Measurements from ENCODE around the gene PRLR. TPM values are rescaled to one million over a fixed set of nuclear protein-coding genes. Genes with fewer than 3 reads are reported as not detected.

PRLR gene
- total and polyA plus RNA-seq, 2 experiments from 2014 or later, result 0.31 to 2.2 TPM

- TF ChIP-seq EZH2 (IDR thresholded peaks at IDR 0.05; ENCODE audit: low read depth, unreplicated experiment) (no peak), CREB1 (CRISPR knock-in tag; IDR thresholded peaks at IDR 0.05; ENCODE audit: low read depth) (no peak), POLR2AphosphoS5 (IDR thresholded peaks at IDR 0.05; ENCODE audit: low read depth) (no peak), REST (IDR thresholded peaks at IDR 0.05; ENCODE audit: unreplicated experiment) (no peak)
- H3F3A ChIP-seq (replicated peaks; ENCODE audit: low read depth), result no peaks in the 10 kb centered on the region
- ATAC-seq (no peak), DNase-seq (ENCODE audit: low spot score) (no peak)
- H3K4me2 ChIP-seq, result no peak overlapping the region
- no peaks in the 10 kb centered on the region for H4K20me1 ChIP-seq (replicated peaks; ENCODE audit: insufficient read depth)
- H3K27ac ChIP-seq (ENCODE audit: low read depth), result no peak overlapping the region
- no peak overlapping the region for H2AFZ ChIP-seq
- H3K9me3 Mint-ChIP-seq, result no peaks in the 10 kb centered on the region; the same call in 2 of the 3 replicates
- no peaks in the 10 kb centered on the region for H3K36me3 Mint-ChIP-seq (ENCODE audit: low read depth)
- peaks cover 8% of the 10 kb centered on the region for H3K4me1 Mint-ChIP-seq
- no peaks in the 10 kb centered on the region for H3K27me3 ChIP-seq (ENCODE audit: insufficient read depth)
- peaks cover 9% of the 10 kb centered on the region; the same call in 1 of the 2 replicates for H3K9me2 ChIP-seq (ENCODE audit: insufficient read depth)
- peaks cover 3% of the 10 kb centered on the region for H3K27me3 Mint-ChIP-seq (ENCODE audit: insufficient read depth, low read depth, poor library complexity)
- H3K27ac Mint-ChIP-seq, result no peak overlapping the region
- peaks cover 11% of the 10 kb centered on the region; the same call in 1 of the 2 replicates for H3K4me1 ChIP-seq (ENCODE audit: insufficient read depth)
- H3K36me3 ChIP-seq (ENCODE audit: insufficient read depth), result no peaks in the 10 kb centered on the region
- no peak overlapping the region for H3K4me3 Mint-ChIP-seq
- H3K4me3 ChIP-seq, result no peak overlapping the region
- no peaks in the 10 kb centered on the region for H3K79me2 ChIP-seq (replicated peaks; ENCODE audit: insufficient read depth)
These were observed 137.6 kb downstream of the PRLR start for GRCh38 chr5:35092703-35093102.

- TF ChIP-seq POLR2AphosphoS5 (IDR thresholded peaks at IDR 0.05; ENCODE audit: low read depth), result no peak
- H3K9me2 ChIP-seq (ENCODE audit: insufficient read depth), result peaks cover 9% of the 10 kb centered on the region; the same call in 1 of the 2 replicates
- H3K4me2 ChIP-seq, result no peak overlapping the region
- H3K36me3 ChIP-seq (ENCODE audit: insufficient read depth), result no peaks in the 10 kb centered on the region
- H2AFZ ChIP-seq, result peak overlapping the region; percentile 66; the same call in 1 of the 2 replicates
- Mint-ChIP-seq H3K27me3 (ENCODE audit: insufficient read depth, low read depth, poor library complexity) (peaks cover 3% of the 10 kb centered on the region), H3K4me3 (no peak overlapping the region), H3K36me3 (ENCODE audit: low read depth) (no peaks in the 10 kb centered on the region), H3K27ac (no peak overlapping the region), H3K9me3 (no peaks in the 10 kb centered on the region; the same call in 2 of the 3 replicates), H3K4me1 (peaks cover 8% of the 10 kb centered on the region)
- ATAC-seq (no peak), DNase-seq (ENCODE audit: low spot score) (no peak)
- no peaks in the 10 kb centered on the region for H4K20me1 ChIP-seq (replicated peaks; ENCODE audit: insufficient read depth)
- no peak overlapping the region for H3K4me3 ChIP-seq
- H3K27me3 ChIP-seq (ENCODE audit: insufficient read depth), result no peaks in the 10 kb centered on the region
- H3K79me2 ChIP-seq (replicated peaks; ENCODE audit: insufficient read depth), result no peaks in the 10 kb centered on the region
- H3F3A ChIP-seq (replicated peaks; ENCODE audit: low read depth), result no peaks in the 10 kb centered on the region
- peaks cover 11% of the 10 kb centered on the region; the same call in 1 of the 2 replicates for H3K4me1 ChIP-seq (ENCODE audit: insufficient read depth)
- no peak overlapping the region for H3K27ac ChIP-seq (ENCODE audit: low read depth)
These were observed 138.6 kb downstream of the PRLR start for GRCh38 chr5:35091704-35092103.
